ENCODE results near the gene RPIA.
"Not testable (repeated sequence)": the region's sequence is repeated elsewhere in the genome, so short reads cannot be mapped to it uniquely, and the experiment has no call there.

RPIA gene

DNA sequence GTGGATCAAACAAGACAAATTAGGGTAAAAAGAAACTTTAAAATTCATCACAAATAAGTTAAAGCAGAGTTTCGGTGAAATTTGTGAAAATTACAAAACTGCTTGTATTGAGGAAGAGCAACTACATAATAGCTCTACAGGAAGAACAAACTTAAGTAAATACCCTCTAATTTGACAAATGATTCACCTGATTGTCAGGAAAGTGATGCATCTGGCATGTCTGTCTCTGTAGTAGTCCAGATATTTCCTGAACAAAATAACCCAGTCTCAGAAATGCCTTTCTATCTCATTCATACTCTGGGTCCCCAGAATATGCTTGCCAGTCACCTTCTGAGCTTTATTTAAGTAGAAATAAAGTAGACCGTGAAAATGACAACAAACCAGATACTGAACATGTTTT lies 104.5 kb downstream of the RPIA start:
- not testable (repeated sequence) for DNase-seq

DNA sequence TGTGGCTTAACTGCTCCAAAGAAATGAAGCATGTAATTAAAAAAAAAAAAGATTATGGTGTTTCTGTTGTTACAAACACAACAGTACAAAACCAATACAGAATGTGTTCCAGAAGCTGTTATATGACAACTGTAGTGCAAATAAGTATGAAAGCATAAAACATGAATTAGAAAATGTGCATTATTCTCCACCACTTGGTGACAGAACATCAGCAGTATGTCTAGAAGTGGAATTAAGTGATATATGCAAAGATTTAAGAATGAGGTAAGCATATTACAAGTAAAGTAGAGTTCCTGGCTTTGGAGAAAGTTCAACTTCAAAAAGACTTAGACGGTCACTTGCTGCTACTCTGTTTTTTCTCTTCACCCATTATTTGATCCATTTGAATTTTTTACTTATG lies 105.0 kb downstream of the RPIA start:
- not testable (repeated sequence) for DNase-seq

DNA sequence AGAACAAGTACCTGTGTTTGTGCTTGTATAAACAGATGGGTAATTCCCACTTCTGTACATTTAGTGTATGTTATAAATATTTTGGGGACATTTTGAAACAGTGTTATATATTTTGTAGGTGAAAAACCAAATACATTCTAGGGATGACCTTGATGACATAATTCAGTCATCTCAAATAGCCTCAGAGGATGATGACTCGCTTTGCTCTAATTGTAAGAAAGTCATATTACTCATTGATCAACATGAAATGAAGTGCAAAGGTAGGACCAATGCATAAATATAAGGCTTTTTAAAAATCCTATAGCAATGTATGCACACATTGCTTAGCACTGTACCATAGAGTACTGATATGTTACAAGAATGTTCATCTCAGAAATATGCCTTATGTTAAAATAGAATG lies 105.7 kb downstream of the RPIA start:
- not testable (repeated sequence) for DNase-seq

Measured in inflammatory macrophage treated with lipopolysaccharide for 4 hours (primary cell).